HCT116 (cell line): ENCODE results near the gene UNC5C. TPM values are rescaled to one million over a fixed set of nuclear protein-coding genes. Genes with fewer than 3 reads are reported as not detected.

ENCODE experiments used
- ATAC-seq: fragments of 200-7000 bp; cut with Tn5 transposase; 2 replicates; pipeline ENCODE4 v1.9.1; 2020; ENCODE audit warnings: mild to moderate bottlenecking, moderate library complexity
- BruUV-seq: library from RNA; stranded (reverse); fragments of 400-500 nt; replicated peaks from 2 replicates; lab custom pipeline; 2021; lab: Mats Ljungman, UMichigan
- CTCF ChIA-PET: fragments of 300-600 bp; sonication (Branson Sonifier 250); formaldehyde crosslinking; loops from one replicate; lab custom pipeline; 2021; ENCODE audit warnings: antibody characterized with exemption; lab: Charles Lee
- POLR2A ChIA-PET: fragments of 300-600, 350-600 bp; sonication (Branson Sonifier 250); formaldehyde crosslinking; loops from one replicate; lab custom pipeline; 2021; ENCODE audit warnings: antibody characterized with exemption; lab: Charles Lee
- RAD21 ChIA-PET, 2 experiments: fragments of 300-600 bp; sonication (Branson Sonifier 250); formaldehyde crosslinking; loops; one replicate each; lab custom pipeline; 2023; ENCODE audit warnings: low total read pairs in 2 of 2; ENCODE audit not compliant: uncharacterized antibody in 2 of 2, unreplicated experiment in 2 of 2, low non-redundant PET in 1 of 2; lab: Charles Lee
- DNase-seq: peaks from one replicate; pipeline ENCODE4 v3.0.0-alpha.2; 2010; ENCODE audit warnings: low read depth, low spot score
- H2AFZ ChIP-seq: fragments of 200-600 bp; shearing (Covaris generic), sonication (generic); 2 replicates; pipeline ENCODE4 v1.6.1; 2017; ENCODE audit warnings: low read depth, mixed run types, mixed read lengths, antibody characterized with exemption, low read length; ENCODE audit not compliant: poor library complexity, severe bottlenecking
- H3K27ac ChIP-seq: 2 replicates; pipeline ENCODE4 v1.5.1; 2012; ENCODE audit warnings: low read depth, low read length
- H3K27me3 ChIP-seq: fragments of 200-600 bp; sonication (generic); 2 replicates; pipeline ENCODE4 v1.6.1; 2016; ENCODE audit warnings: mixed run types, low read length, mixed read lengths; ENCODE audit not compliant: insufficient read depth
- H3K36me3 ChIP-seq, 2 experiments: fragments of 200-500 bp in 1 of 2; fragments of 200-600 bp in 1 of 2; sonication (Bioruptor generic) in 1 of 2; sonication (generic) in 1 of 2; 2 replicates each; pipeline versions ENCODE4 v1.5.1 to v1.6.1; 2014 to 2016; ENCODE audit warnings: low read length in 2 of 2, inconsistent platforms in 1 of 2, mixed read lengths in 1 of 2, mixed run types in 1 of 2; ENCODE audit not compliant: insufficient read depth in 2 of 2, control insufficient read depth in 1 of 2
- H3K4me1 ChIP-seq, 2 experiments: fragments of 200-600 bp in 1 of 2; sonication (generic) in 1 of 2; 2 replicates each; pipeline versions ENCODE4 v1.5.1 to v1.6.1; 2012 to 2017; ENCODE audit warnings: low read length in 2 of 2, inconsistent platforms in 1 of 2, mild to moderate bottlenecking in 1 of 2, mixed read lengths in 1 of 2, mixed run types in 1 of 2, moderate library complexity in 1 of 2; ENCODE audit not compliant: insufficient read depth in 2 of 2, control insufficient read depth in 1 of 2
- H3K4me2 ChIP-seq: fragments of 200-600 bp; sonication (generic); 2 replicates; pipeline ENCODE4 v1.6.1; 2017; ENCODE audit warnings: mixed run types, low read length, mixed read lengths
- H3K4me3 ChIP-seq, 2 experiments: fragments of 200-600 bp in 1 of 2; sonication (generic) in 1 of 2; replicated peaks in 1 of 2; 2 replicates each; pipeline ENCODE4 v1.5.1; 2011 to 2016; ENCODE audit warnings: low read length in 2 of 2, control low read depth in 1 of 2, low read depth in 1 of 2, mild to moderate bottlenecking in 1 of 2, mixed read lengths in 1 of 2, mixed run types in 1 of 2
- H3K79me2 ChIP-seq: fragments of 200-600 bp; sonication (generic); 2 replicates; pipeline ENCODE4 v1.6.1; 2017; ENCODE audit warnings: mild to moderate bottlenecking, mixed run types, low read length, moderate library complexity, mixed read lengths; ENCODE audit not compliant: insufficient read depth
- H3K9ac ChIP-seq: fragments of 200-600 bp; sonication (generic); 2 replicates; pipeline ENCODE4 v1.6.1; 2016; ENCODE audit warnings: low read length, mixed read lengths
- H3K9me2 ChIP-seq: fragments of 200-600 bp; sonication (generic), shearing (Covaris generic); 2 replicates; pipeline ENCODE4 v1.6.1; 2017; ENCODE audit warnings: mixed run types, mild to moderate bottlenecking, moderate library complexity; ENCODE audit not compliant: insufficient read depth
- H3K9me3 ChIP-seq, 2 experiments: fragments of 200-500 bp in 1 of 2; fragments of 200-600 bp in 1 of 2; sonication (Bioruptor generic) in 1 of 2; sonication (generic) in 1 of 2; 2 replicates each; pipeline ENCODE4 v1.6.1; 2014 to 2017; ENCODE audit warnings: low read length in 2 of 2, mixed read lengths in 2 of 2, inconsistent platforms in 1 of 2, low read depth in 1 of 2, mild to moderate bottlenecking in 1 of 2, mixed run types in 1 of 2, moderate library complexity in 1 of 2; ENCODE audit not compliant: control insufficient read depth in 1 of 2, insufficient read depth in 1 of 2
- H4K20me1 ChIP-seq: fragments of 200-600 bp; sonication (generic), shearing (Covaris generic); 2 replicates; pipeline ENCODE4 v1.6.1; 2017; ENCODE audit warnings: mixed run types, mild to moderate bottlenecking, moderate library complexity; ENCODE audit not compliant: insufficient read depth
- CBX3 ChIP-seq: IDR thresholded peaks from 2 replicates; pipeline ENCODE4 v1.6.1; 2012; ENCODE audit warnings: low read depth
- CEBPB ChIP-seq: IDR thresholded peaks from 2 replicates; pipeline ENCODE4 v1.6.1; 2012; ENCODE audit warnings: low read depth
- EGR1 ChIP-seq: IDR thresholded peaks from 2 replicates; pipeline ENCODE4 v1.6.1; 2012; ENCODE audit warnings: low read depth
- EZH2 ChIP-seq: fragments of 200-600 bp; sonication (generic); IDR thresholded peaks from 2 replicates; pipeline ENCODE4 v1.6.1; 2017; ENCODE audit warnings: antibody characterized with exemption, mixed run types
- FOSL1 ChIP-seq: IDR thresholded peaks from 2 replicates; pipeline ENCODE4 v1.6.1; 2012; ENCODE audit warnings: low read depth
- JUND ChIP-seq: IDR thresholded peaks from 2 replicates; pipeline ENCODE4 v1.6.1; 2012
- POLR2AphosphoS5 ChIP-seq: IDR thresholded peaks from 2 replicates; pipeline ENCODE4 v1.6.1; 2011; ENCODE audit warnings: mild to moderate bottlenecking, low read depth, low read length, moderate library complexity
- RAD21 ChIP-seq: IDR thresholded peaks from 2 replicates; pipeline ENCODE4 v1.6.1; 2012; ENCODE audit warnings: low read depth, mild to moderate bottlenecking
- SIN3A ChIP-seq: IDR thresholded peaks from 2 replicates; pipeline ENCODE4 v1.6.1; 2012; ENCODE audit warnings: low read depth
- SP1 ChIP-seq: IDR thresholded peaks from 2 replicates; pipeline ENCODE4 v1.6.1; 2012; ENCODE audit warnings: low read depth
- ZBTB33 ChIP-seq: IDR thresholded peaks from 2 replicates; pipeline ENCODE4 v1.6.1; 2011; ENCODE audit warnings: mild to moderate bottlenecking, low read length, moderate library complexity; ENCODE audit not compliant: insufficient replicate concordance; ENCODE audit errors: extremely low read depth
- ZFX ChIP-seq: fragments of 450-650 bp; IDR thresholded peaks from 2 replicates; pipeline ENCODE4 v1.6.1; 2017
- ZNF274 ChIP-seq: fragments of 200-500 bp; sonication (Bioruptor generic); IDR thresholded peaks from 2 replicates; pipeline ENCODE4 v1.6.1; 2014; ENCODE audit warnings: mild to moderate bottlenecking, low read depth, low read length, inconsistent platforms
- intact Hi-C: fragments of 100-400 bp; cut with micrococcal nuclease; formaldehyde crosslinking; loops from 2 replicates; pipeline ENCODE4 v1.10.0; 2022
- total RNA-seq: library from RNA; stranded (reverse); gene quantifications from one replicate; pipeline ENCODE4 v1.2.1, GENCODE V29; 2021; ENCODE audit not compliant: unreplicated experiment
- TF ChIP-seq, protein P1 (sequence below): IDR thresholded peaks from 2 replicates; pipeline ENCODE4 v1.6.1; 2012
- TF ChIP-seq, protein P2 (sequence below): IDR thresholded peaks from 2 replicates; pipeline ENCODE4 v1.6.1; 2012; ENCODE audit warnings: low read depth

UNC5C gene
- total RNA-seq, 1 experiment from 2014 or later, result not detected

GRCh38 chr4:95417531-95417930 lies 131.2 kb downstream of the UNC5C start:
- no peak for DNase-seq
- BruUV-seq, result no TSS peak
- H3K27me3 ChIP-seq, result no peaks in the 10 kb centered on the region
- no peak for ATAC-seq
- H3K9me2 ChIP-seq, result no peaks in the 10 kb centered on the region
- no peak overlapping the region for H3K4me3 ChIP-seq
- H3K27ac ChIP-seq, result no peak overlapping the region
- intact Hi-C loops, result no loop called here
- H3K9ac ChIP-seq, result no peak overlapping the region
- POLR2A ChIA-PET, result no interaction called here
- no peak overlapping the region for H3K4me2 ChIP-seq
- CTCF ChIA-PET, result no interaction called here
- H3K36me3 ChIP-seq, result no peaks in the 10 kb centered on the region
- H3K79me2 ChIP-seq, result no peaks in the 10 kb centered on the region
- H4K20me1 ChIP-seq, result no peaks in the 10 kb centered on the region
- RAD21 ChIA-PET, result no interaction called here
- no peak overlapping the region for H2AFZ ChIP-seq
- TF ChIP-seq FOSL1 (no peak), SP1 (no peak)
- H3K4me1 ChIP-seq, result no peaks in the 10 kb centered on the region
- no peaks in the 10 kb centered on the region for H3K9me3 ChIP-seq

DNA sequence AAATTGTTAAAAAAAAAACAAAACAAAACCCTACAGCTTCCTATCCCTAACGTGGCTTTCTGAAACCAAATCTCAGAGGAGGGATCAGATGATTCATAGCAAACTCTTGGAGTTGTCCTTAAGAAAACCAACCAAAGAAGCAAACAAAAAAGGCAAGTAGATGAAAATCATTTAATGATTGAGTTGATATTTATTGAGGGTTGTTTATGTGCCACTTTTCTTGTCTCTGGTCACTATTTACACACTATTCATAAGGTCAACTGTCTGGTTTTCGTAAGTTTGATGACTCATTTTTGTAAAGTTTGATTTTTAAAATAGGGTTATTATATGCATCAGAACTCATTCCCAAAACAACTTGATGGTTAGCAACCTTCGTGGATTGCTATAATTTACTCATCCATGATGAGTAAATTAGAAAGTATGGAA lies 133.4 kb downstream of the UNC5C start:
- H3K4me3 ChIP-seq, result no peak overlapping the region
- no peak for ATAC-seq
- no peak for TF ChIP-seq EGR1
- TF ChIP-seq ZFX, result no peak
- TF ChIP-seq CBX3, result no peak
- no peak for TF ChIP-seq CEBPB
- no peak for TF ChIP-seq POLR2AphosphoS5
- TF ChIP-seq, protein P1, sequence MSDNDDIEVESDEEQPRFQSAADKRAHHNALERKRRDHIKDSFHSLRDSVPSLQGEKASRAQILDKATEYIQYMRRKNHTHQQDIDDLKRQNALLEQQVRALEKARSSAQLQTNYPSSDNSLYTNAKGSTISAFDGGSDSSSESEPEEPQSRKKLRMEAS, result no peak
- no peak for TF ChIP-seq RAD21
- no peak for TF ChIP-seq ZBTB33
- TF ChIP-seq SIN3A, result no peak
- TF ChIP-seq, protein P2, sequence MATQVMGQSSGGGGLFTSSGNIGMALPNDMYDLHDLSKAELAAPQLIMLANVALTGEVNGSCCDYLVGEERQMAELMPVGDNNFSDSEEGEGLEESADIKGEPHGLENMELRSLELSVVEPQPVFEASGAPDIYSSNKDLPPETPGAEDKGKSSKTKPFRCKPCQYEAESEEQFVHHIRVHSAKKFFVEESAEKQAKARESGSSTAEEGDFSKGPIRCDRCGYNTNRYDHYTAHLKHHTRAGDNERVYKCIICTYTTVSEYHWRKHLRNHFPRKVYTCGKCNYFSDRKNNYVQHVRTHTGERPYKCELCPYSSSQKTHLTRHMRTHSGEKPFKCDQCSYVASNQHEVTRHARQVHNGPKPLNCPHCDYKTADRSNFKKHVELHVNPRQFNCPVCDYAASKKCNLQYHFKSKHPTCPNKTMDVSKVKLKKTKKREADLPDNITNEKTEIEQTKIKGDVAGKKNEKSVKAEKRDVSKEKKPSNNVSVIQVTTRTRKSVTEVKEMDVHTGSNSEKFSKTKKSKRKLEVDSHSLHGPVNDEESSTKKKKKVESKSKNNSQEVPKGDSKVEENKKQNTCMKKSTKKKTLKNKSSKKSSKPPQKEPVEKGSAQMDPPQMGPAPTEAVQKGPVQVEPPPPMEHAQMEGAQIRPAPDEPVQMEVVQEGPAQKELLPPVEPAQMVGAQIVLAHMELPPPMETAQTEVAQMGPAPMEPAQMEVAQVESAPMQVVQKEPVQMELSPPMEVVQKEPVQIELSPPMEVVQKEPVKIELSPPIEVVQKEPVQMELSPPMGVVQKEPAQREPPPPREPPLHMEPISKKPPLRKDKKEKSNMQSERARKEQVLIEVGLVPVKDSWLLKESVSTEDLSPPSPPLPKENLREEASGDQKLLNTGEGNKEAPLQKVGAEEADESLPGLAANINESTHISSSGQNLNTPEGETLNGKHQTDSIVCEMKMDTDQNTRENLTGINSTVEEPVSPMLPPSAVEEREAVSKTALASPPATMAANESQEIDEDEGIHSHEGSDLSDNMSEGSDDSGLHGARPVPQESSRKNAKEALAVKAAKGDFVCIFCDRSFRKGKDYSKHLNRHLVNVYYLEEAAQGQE, result no peak
- TF ChIP-seq JUND, result no peak
- TF ChIP-seq SP1, result no peak
- no peak for TF ChIP-seq ZNF274
- no peak for TF ChIP-seq EZH2
- TF ChIP-seq FOSL1, result no peak

More for the DNA sequence above, 133.4 kb downstream of the UNC5C start:
- intact Hi-C loops, result no loop called here
- ChIA-PET POLR2A (no interaction called here), CTCF (no interaction called here), RAD21 (no interaction called here)
- Histone ChIP-seq H3K27ac (no peak overlapping the region), H3K9me3 (no peaks in the 10 kb centered on the region), H2AFZ (no peak overlapping the region), H3K36me3 (no peaks in the 10 kb centered on the region), H3K9me2 (no peaks in the 10 kb centered on the region), H3K4me2 (no peak overlapping the region), H3K9ac (no peak overlapping the region), H3K79me2 (no peaks in the 10 kb centered on the region), H3K27me3 (no peaks in the 10 kb centered on the region), H3K4me1 (no peaks in the 10 kb centered on the region), H4K20me1 (no peaks in the 10 kb centered on the region)
- BruUV-seq, result no TSS peak
- DNase-seq, result no peak
